ENCODE measurements around the gene HSPA13.

GRCh38 chr21:14361958-14362357 is 21.0 kb downstream of the HSPA13 start:
- TF ChIP-seq CTCF (IDR thresholded peaks at IDR 0.05) (no peak), NR3C1 (IDR thresholded peaks at IDR 0.05) (no peak)
